Fibroblast of lung (primary cell): ENCODE measurements around the gene EIF4EBP2. TPM values are rescaled to one million over a fixed set of nuclear protein-coding genes. Genes with fewer than 3 reads are reported as not detected.
A peak's percentile ranks its signal among the peaks of the same experiment; 100 is the strongest.

Experiments
- DNase-seq, 2 donors: peaks; one replicate each; pipeline versions ENCODE4 v3.0.0 to v3.0.0-alpha.2; 2010; ENCODE audit warnings: low read depth in 2 of 2
- H2AFZ ChIP-seq: 2 replicates; pipeline ENCODE4 v1.5.1; 2012; ENCODE audit warnings: low read length, control low read depth, inconsistent platforms
- H3K27ac ChIP-seq: 2 replicates; pipeline ENCODE4 v1.5.1; 2011; ENCODE audit warnings: low read length, control low read depth; ENCODE audit not compliant: insufficient read depth
- H3K27me3 ChIP-seq: 2 replicates; pipeline ENCODE4 v1.5.1; 2011; ENCODE audit warnings: mild to moderate bottlenecking, low read length; ENCODE audit not compliant: control insufficient read depth, insufficient read depth
- H3K36me3 ChIP-seq: 2 replicates; pipeline ENCODE4 v1.5.1; 2011; ENCODE audit warnings: low read length; ENCODE audit not compliant: control insufficient read depth, insufficient read depth
- H3K4me1 ChIP-seq: 2 replicates; pipeline ENCODE4 v1.5.1; 2011; ENCODE audit warnings: low read length; ENCODE audit not compliant: control insufficient read depth, insufficient read depth; ENCODE audit errors: extremely low read depth
- H3K4me2 ChIP-seq: 2 replicates; pipeline ENCODE4 v1.5.1; 2011; ENCODE audit warnings: low read length, control low read depth; ENCODE audit not compliant: insufficient read depth; ENCODE audit errors: extremely low read depth
- H3K4me3 ChIP-seq, 4 experiments: fragments of 200-600 bp in 1 of 4; sonication (generic) in 1 of 4; replicated peaks in 1 of 4; 2 replicates each; pipeline ENCODE4 v1.5.1; 2011 to 2016; ENCODE audit warnings: low read length in 4 of 4, low read depth in 3 of 4, mild to moderate bottlenecking in 3 of 4, control low read depth in 2 of 4, inconsistent platforms in 1 of 4, mixed read lengths in 1 of 4; ENCODE audit not compliant: insufficient read depth in 1 of 4; ENCODE audit errors: control extremely low read depth in 1 of 4
- H3K79me2 ChIP-seq: 2 replicates; pipeline ENCODE4 v1.5.1; 2012; ENCODE audit warnings: mild to moderate bottlenecking, low read length, inconsistent platforms; ENCODE audit not compliant: control insufficient read depth, insufficient read depth
- H3K9ac ChIP-seq: 2 replicates; pipeline ENCODE4 v1.5.1; 2011; ENCODE audit warnings: mild to moderate bottlenecking, low read length, control low read depth; ENCODE audit not compliant: insufficient read depth
- H3K9me3 ChIP-seq: 2 replicates; pipeline ENCODE4 v1.5.1; 2012; ENCODE audit warnings: low read depth, low read length; ENCODE audit not compliant: control insufficient read depth, insufficient read depth
- H4K20me1 ChIP-seq: 2 replicates; pipeline ENCODE4 v1.5.1; 2011; ENCODE audit warnings: low read length; ENCODE audit not compliant: control insufficient read depth, insufficient read depth; ENCODE audit errors: extremely low read depth
- CTCF ChIP-seq, 2 donors: IDR thresholded peaks in 1 of 2; conservative IDR thresholded peaks in 1 of 2; 1 replicate in 1 of 2; 2 replicates in 1 of 2; pipeline ENCODE4 v1.5.1; 2011 to 2012; ENCODE audit warnings: low read length in 2 of 2, control low read depth in 1 of 2, inconsistent platforms in 1 of 2, low read depth in 1 of 2, mild to moderate bottlenecking in 1 of 2
- EZH2 ChIP-seq: IDR thresholded peaks from 2 replicates; pipeline ENCODE4 v1.5.1; 2012; ENCODE audit warnings: low read length, control low read depth, mild to moderate bottlenecking; ENCODE audit errors: missing control alignments
- polyA plus RNA-seq, 2 donors: library from polyadenylated mRNA; depleted of rRNA in 1 of 2; stranded (reverse) in 1 of 2; unstranded in 1 of 2; fragments of >200 nt; gene quantifications; 2 replicates each; pipeline ENCODE4 v1.2.1, GENCODE V29; 2011 to 2012; ENCODE audit warnings: missing spikeins in 1 of 2
- total RNA-seq: library from RNA; depleted of rRNA; stranded (reverse); fragments of >200 nt; gene quantifications from 2 replicates; pipeline ENCODE4 v1.2.1, GENCODE V29; 2014

EIF4EBP2 gene
- total and polyA plus RNA-seq, 2 donors (not counting 1 experiment from before 2014, with no cell fraction given): 18.0 to 44.9 TPM

- no peak for DNase-seq
- H2AFZ ChIP-seq: no peak overlapping the region
- H3K27me3 ChIP-seq: no peaks in the 10 kb centered on the region
- H3K9ac ChIP-seq: no peak overlapping the region
- H4K20me1 ChIP-seq: no peaks in the 10 kb centered on the region
- H3K9me3 ChIP-seq: no peaks in the 10 kb centered on the region
- H3K4me1 ChIP-seq: peaks cover 20% of the 10 kb centered on the region
- H3K4me2 ChIP-seq: no peak overlapping the region
- no peaks in the 10 kb centered on the region for H3K79me2 ChIP-seq
- no peak overlapping the region for H3K27ac ChIP-seq
- no peak for TF ChIP-seq CTCF (conservative IDR thresholded peaks at IDR 0.05 in 1 of 2, IDR thresholded peaks at IDR 0.05 in 1 of 2; ENCODE audit: low read depth in 1 of 2, low read length in 2 of 2)
- TF ChIP-seq EZH2: no peak
- no peaks in the 10 kb centered on the region for H3K36me3 ChIP-seq
- no peak overlapping the region for H3K4me3 ChIP-seq
These were observed 23.4 kb upstream of the EIF4EBP2 start for GRCh38 chr10:70380350-70381135.

- Histone ChIP-seq H3K9ac (peak overlapping the region; percentile 52), H3K27ac (no peak overlapping the region)
These were observed 22.2 kb upstream of the EIF4EBP2 start for GRCh38 chr10:70381471-70382421.

More at GRCh38 chr10:70381471-70382421, 22.2 kb upstream of the EIF4EBP2 start:
- DNase-seq: peak; percentile 20 to 28
- Histone ChIP-seq H3K4me2 (peak overlapping the region; percentile 96), H3K79me2 (no peaks in the 10 kb centered on the region), H3K4me3 (peak overlapping the region; percentile 79 to 88 (median 84)), H3K9me3 (no peaks in the 10 kb centered on the region), H3K4me1 (peaks cover 16% of the 10 kb centered on the region), H3K36me3 (no peaks in the 10 kb centered on the region), H3K27me3 (no peaks in the 10 kb centered on the region), H4K20me1 (no peaks in the 10 kb centered on the region), H2AFZ (peak overlapping the region; percentile 92)
- TF ChIP-seq CTCF (conservative IDR thresholded peaks at IDR 0.05 in 1 of 2, IDR thresholded peaks at IDR 0.05 in 1 of 2; ENCODE audit: low read depth in 1 of 2, low read length in 2 of 2): no peak
